Stimulated activated CD8-positive, alpha-beta memory T cell treated with anti-CD3 and anti-CD28 coated beads, Interleukin-7, amount 100 ng/mL, for 1 hour (primary cell): ENCODE measurements around the gene EFCAB5.
"Not testable (repeated sequence)": the region's sequence is repeated elsewhere in the genome, so short reads cannot be mapped to it uniquely, and the experiment has no call there.

Experiments used
- DNase-seq, 2 donors: peaks; one replicate each; pipeline ENCODE4 v3.0.0-alpha.2; 2020; ENCODE audit warnings: low read depth in 2 of 2

The EFCAB5 gene

DNA sequence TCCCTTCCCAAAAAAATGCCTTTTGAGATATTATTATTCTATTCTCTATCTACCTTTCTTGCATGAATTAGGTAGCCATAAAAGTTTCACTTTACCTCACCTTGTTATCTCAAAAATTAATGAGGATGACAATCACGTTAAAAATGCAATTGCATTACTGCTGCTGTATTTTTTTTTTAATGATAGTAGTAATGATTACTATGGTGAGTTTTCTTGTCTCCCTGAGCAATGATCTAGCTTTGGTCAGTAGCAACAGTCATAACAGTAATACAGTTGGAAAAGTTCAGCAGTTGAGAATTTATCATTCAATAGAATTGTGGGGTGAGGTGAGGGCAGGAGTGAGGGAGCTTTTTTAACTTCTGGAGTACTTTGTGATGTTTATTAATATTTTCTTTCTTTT is at the start of gene EFCAB5:
Gene EFCAB5, plus strand, starts transcription at position 301 of the 400 bp plus-strand sequence. CDS start 163 bp downstream, outside the sequence.
- no peak for DNase-seq

DNA sequence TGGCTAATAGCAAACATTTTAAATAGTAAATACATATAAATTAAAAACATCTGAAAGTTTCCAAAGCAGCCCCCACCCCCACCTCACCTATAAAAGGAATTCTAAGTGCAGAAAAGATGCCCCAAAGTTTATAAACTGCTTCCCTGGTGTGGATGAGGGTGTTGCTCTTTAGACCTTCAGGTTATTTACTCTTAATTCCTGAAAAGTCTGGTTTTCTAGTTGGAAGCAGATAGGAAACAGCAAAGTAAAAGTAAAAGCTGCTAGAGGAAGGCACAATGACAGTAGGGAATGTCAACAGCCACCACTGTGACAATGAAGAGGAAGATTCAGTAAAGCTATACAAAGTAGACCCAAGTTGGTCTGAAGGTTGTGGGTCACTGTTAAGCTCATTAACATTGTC is 49.2 kb upstream of the EFCAB5 start:
- no peak for DNase-seq

DNA sequence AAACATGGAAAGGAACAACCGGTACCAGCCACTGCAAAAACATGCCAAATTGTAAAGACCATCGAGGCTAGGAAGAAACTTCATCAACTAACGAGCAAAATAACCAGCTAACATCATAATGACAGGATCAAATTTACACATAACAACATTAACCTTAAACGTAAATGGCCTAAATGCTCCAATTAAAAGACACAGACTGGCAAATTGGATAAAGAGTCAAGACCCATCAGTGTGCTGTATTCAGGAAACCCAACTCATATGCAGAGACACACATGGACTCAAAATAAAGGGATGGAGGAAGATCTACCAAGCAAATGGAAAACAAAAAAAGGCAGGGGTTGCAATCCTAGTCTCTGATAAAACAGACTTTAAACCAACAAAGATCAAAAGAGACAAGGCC is 44.3 kb upstream of the EFCAB5 start:
- DNase-seq, result not testable (repeated sequence)

DNA sequence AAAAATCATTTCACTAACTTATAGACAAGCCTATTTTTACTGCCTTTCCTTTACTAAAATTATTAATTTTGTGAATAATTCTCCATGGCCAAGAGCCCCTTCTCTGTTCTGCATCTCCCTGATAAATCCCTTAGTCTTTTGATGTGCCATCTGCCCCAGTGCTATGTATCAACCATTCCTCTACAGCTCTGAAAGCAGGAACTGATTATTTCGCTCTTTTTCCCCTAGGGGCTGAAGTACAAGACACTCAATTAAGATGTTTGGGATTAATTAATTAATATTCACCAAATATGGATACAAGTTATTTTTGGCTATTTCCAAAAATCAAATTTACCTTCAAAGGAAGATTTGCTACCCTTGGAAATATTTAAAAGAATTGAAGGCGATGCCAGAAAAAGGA is 38.0 kb upstream of the EFCAB5 start:
- DNase-seq, result no peak

DNA sequence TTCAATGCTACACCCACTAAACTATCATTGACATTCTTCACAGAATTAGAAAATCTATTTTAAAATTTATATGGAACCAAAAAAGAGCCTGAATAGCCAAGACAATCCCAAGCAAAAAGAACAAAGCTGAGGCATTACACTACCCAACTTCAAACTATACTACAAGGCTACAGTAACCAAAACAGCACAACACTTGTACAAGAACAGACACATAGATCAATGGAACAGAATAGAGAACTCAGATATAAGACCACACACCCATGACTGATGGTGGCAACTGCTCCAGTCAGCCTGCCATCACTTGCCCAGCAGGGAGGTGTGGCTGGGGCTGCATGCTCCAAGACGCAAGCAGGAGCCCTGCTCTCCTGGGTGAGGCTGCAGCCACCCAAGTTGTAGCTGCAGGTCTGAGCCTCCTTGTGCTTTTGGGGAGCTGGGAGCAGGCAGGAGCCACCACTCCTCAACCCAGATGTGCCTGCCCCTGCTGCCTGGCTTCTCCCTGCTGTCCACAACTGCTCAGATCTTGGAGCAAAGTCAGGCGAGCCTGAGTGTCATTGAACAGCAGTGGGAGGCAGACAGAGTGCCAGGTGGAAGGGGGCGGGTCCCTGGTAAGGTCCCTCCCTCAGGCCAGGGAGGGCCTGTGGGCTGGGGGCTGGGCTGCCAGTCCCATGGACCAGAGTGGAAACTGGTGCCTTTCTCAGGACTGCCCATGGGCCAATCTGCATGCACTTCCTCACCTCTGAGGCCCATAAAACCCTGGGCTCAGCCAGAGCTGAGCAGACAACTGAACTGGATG is 36.2 kb upstream of the EFCAB5 start:
- no peak for DNase-seq

DNA sequence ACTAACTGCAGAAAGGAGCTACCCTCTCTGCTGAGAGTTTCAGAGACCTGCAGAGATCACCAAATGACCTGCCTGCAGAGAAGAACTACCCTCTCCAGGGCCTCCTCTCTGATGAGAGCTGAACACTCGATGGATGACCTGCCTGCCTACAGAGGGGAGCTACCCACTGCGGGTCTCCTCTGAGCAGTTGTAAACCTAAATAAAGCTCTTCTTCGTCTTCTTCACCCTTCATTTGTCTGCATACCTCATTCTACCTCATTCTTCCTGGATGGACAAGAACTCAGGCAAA is 35.6 kb upstream of the EFCAB5 start:
- DNase-seq, result no peak

DNA sequence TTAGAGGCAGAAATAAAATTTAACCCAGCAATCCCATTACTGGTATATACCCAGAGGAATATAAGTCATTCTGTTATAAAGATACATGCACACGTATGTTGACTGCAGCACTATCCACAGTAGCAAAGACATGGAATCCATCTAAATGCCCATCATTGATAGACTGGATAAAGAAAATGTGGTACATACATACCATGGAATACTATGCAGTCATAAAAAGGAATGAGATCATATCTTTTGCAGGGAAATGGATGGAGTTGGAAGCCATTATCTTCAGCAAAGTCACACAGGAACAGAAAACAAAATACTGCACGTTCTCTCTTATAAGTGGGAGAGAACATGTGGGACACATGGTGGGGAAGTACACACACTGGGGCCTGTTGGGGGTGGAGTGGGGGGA is 34.5 kb upstream of the EFCAB5 start:
- no peak for DNase-seq

DNA sequence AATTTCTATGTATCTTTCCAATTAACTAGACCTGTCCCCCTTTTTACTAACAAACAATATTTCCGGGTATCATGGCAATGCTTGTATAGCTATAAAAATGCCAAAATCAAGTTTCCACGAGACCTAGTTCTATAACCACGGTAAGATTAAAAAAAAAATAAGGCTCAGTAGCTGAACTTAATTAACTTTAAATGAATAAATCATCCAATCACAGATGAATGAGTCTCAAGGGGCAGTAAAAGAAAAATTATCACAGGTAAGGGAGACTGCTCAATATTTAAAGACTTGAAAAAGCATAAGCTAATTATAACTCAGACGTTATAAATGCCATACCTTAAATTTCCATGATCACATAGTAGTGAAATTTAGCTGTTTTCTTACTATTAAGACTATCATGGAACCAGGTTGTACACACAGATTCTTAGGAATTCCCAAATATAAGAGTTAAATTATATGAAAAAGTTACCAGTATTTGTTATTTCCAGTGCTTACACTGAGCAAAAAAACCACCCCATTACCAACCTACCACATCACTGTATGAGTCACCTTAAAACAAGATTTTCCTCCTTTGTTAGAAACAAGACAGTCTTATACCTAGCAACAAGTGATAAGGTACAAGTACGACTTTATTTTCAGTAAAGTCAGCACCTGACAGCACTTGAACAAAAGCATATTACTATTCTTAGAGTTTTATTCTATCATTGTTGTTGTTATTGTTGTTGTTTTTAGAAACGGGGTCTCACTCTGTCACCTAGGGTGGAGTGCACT is 32.0 kb upstream of the EFCAB5 start:
- DNase-seq, result no peak

DNA sequence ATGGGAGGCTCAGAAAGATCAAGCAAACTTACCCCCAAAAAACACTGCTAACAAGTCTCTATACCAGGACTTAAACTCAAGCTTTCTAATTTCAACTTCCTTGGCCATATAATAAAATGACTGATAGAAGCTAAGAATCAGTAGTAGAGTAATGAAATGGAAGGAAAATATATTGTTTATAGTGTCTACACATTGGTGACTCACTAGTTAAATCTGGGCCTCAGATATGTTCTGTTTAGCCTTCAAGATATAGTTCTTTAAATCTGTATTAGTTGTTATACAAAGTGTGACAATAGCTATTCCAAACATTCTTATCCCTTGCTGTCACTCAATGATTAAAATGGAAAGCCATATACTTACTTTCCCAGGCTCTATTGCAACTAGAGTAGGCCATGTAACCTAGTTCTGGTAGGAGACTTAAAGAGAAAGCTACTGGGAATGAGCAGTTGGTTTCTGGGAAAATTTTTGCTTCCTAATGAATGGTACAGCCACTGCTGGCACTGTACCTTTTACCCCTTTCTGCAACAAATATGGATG is 29.7 kb upstream of the EFCAB5 start:
- DNase-seq, result no peak

DNA sequence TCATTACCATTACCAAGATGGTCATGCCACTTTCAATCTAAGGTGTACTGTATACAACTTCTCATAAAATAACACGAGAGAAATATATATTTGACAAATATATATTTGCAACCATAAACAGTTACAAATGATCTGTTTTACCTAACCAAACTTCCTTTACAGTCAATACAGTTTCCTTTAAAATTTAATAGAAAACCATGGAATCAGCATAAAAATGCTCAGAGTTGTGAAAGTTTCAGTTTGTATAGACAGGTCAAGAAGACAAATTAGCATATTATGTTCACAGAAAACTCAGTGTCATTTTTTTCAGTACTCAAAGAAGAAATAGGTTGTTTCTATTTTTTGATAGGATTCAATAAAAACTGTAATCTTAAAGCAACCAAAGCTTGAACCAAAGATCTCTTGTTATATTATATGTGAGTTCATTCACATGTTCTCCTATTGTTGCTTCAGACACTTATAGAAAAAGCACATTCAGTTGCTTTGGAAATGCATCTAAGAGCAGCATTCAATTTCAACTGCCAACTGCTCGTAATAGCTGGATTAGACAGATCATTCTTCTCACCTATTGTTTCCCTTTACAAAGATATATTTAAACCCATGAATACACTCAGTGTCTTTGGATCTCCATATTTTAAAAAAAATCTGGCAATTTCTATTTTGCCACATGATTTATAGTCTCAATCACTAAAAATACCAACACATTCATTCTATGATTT is 26.5 kb upstream of the EFCAB5 start:
- no peak for DNase-seq

DNA sequence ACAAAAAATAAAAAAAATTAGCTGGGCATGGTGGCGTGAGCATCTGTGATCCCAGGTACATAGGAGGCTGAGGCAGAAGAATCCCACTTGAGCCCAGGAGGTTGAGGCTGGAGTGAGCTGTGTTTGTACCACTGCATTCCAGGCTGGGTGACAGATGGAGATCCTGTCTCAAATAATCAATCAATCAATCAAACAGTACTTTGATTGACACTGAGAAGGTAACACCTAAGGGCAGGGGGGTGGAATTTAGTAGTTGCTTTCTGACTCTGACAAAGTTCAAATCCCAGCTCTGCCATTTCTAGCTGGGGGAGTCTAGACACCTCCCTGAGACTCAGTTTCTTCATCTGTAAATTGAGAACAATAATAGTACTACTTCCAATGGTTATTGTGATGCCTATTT is 23.4 kb upstream of the EFCAB5 start:
- DNase-seq, result no peak

DNA sequence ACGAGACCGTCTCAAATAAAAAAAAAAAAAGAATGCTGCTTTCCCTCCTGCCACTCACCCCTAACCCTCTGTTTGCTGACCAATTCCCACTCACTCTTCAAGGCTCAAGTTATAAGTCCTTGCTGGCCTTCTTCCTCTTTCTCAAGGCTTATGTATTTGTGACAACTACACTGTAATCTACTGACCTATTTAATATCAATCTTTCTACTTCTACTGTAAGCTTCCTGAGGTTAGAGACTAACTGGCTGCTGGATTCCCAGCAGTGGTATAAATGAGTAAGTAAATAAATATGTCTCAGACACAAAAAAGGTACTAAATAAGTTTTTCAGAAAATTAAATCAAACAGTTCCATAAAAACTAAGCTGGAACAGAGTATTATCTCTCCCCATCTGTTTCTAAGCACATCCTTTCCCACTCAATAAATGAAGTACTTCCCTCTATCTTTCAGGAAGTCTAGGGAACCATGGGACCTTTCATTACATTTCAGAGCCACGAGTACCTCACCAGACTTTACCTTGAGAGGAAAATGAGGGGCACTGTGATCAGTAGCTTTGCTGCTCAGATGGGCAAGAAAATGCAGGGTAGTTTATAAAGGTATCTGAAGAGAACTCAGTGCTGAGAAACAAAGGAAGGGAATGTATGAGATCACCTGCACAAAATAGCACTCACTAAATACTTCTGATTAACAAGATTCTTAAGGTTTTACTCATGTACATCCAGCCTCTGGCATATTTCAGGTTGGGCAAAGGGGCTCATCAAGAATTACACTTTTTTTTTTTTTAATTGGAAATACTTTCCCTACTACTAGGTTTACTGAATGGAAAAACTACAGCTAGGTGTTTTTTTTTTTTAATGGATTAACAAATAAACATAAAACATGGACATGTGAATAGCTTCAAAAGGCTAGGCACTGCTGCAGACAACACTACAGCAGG is 22.2 kb upstream of the EFCAB5 start:
- DNase-seq, result no peak

DNA sequence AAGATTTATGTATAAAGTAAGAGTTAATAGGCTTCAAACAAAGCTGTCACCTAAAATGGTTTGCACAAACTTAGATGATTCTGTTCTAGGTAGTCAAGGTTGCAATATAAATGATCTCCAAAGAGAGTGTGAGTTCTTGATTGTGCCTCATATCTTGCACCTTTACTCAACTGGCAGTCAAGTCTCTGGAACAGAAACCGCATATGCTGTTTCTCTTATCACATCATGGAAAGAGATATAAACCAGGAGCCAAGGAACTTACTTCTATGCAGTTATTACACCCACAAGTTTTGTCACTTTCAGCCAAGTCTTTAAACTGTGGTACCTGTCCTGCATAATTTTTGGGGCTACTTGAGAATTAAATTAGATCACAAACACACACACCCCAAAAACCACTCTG is 16.6 kb upstream of the EFCAB5 start:
- DNase-seq, result no peak

DNA sequence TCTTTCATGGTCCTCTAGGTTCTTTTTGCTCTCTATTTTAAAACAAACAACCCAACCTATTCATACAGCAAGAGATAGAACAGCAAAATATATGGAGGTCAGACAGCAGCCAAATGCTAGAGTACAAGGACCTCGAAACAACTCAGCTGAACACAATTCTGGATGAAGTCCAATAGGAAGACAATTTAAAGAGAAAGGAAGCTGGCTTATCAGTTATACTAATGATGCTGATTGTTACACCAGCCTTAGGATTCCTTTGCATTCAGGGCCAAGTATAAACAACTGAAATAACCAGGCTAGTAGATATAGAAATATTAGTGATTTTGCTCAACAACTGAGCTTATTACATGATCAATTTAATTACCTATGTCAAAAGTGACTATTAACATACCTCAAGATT is 13.9 kb upstream of the EFCAB5 start:
- no peak for DNase-seq

DNA sequence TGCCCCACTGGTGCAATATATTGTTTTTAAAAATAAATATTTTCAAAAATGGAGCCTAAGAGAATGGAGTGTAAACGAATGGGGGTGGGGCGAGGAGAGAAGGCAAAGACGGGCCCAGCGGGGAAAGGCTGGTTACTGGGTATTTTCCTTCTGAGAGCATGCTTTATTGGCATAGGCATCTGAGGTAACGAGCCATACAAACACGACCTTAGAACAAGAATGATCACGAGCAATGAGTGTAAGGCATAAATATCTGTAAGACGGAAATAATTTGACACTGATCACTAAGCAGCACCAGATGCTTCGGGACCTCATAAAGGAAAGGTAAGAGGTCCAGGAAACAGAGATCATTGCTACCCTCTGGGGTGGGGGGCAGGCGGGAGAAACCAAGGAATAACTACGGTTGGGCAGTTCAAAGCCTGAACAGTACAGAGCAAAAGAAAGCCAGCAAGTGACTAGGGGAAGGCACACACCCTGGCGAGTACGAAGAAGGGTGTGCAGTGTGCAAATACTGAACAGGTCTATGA is 12.4 kb upstream of the EFCAB5 start:
- no peak for DNase-seq

DNA sequence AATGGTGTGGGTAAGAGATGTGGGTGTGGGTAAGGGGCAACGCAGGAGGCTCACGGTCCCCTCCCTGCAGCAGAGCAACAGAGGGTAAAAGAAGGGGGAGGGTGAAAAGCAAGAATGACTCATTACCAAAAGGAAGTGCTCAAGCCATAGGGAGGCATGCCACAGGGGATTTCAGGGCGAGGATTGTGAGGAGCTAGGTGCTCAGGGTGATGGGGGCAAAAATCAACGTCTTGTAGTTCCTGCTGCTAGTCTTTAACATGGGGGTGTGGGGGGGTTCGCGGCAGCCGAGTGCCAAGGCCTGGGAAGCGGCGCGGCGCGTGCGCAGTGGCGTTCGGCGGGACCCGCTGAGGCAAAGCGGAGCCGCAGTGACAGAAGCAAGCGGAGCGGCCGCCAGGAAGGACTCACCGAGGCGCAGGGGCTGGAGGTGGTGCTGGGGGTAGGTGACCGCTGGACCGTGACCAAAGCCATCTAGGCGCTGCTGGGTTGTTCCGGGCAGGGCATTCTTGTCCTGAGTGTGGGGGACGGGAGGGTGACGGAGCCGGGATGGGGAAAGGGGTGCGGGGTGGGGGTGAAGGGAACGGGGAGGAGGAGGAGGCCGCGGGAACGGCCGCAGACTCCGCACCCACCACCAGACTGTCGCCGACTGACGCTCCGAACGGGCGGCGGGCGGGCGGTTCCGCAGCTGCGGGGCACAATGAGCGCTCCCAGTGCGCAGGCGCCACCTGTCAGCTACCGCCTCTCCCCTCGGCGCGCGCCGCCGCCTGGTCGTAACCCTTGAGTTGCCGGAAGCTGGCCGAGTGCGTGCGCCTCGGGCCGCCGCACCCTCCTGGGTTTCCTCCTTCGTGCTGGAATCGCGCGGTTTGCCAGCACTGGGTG is 11.7 kb upstream of the EFCAB5 start, which contains the start of gene SSH2:
Gene SSH2, minus strand, starts transcription at position 696 of the 876 bp plus-strand sequence. Its CDS starts 228 bp downstream, at position 468.
- DNase-seq, result peak; percentile 67 to 73

DNA sequence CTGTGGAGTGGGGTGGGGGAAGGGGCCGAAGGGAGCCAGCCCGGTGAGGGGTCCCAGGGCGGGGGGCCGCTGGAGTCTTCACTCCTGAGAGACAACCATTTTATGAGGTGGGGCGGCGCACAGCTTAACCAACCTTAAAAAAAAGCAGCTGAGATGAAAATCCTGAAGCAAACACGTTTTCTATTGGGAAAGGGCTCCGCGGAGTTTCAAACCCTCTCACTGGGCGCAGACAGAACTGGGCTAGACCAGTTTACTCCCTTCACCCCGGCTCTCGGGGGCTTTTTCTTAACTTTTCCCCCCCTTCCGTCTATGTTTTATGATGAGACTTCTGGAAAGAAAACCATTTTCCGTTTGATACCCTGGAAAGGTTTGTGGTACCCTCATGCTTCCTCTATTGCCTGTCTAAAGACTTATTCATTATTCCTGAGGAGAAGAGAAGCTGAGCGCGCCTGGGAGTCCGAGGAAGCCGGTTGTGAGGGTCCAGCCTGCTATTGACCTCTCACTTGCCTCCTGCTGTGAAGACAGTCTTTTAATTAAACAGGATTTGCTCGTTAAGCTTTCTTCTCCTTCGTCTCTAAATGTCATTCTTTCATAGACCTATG is 10.9 kb upstream of the EFCAB5 start:
- DNase-seq, result no peak

DNA sequence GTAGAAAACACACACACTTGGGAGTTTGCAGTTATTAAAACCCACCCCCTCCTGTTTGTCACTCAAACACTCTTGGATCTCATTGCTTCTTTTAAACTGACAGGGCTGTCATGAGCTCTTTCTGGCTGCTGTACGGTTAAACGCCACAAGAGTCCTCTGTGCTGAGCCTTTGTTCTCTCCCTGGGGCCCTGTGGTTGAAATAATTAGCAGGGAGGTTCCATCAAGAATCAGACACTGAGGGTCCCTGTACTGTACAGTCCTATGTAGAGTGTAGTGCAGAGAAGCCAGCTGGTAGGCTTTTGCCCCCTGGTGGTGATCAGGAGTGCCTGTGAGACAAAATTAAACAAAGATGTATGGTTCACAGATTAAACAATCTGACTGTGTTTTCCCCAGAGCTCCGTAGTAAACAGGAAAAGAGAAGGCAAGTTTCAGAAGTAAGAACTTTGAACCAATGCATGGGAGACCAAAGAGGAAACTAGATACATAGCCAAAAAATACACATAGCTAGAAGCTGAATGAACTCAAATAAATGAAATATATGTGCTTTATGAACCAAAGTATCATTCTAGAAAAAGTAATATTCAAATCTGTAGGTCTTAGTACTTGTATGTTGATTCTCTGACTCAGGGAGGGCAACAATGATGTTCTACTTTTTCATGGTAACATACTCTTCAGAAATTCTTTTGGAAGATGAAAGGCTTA is 10.1 kb upstream of the EFCAB5 start:
- DNase-seq, result peak; percentile 37 to 39

DNA sequence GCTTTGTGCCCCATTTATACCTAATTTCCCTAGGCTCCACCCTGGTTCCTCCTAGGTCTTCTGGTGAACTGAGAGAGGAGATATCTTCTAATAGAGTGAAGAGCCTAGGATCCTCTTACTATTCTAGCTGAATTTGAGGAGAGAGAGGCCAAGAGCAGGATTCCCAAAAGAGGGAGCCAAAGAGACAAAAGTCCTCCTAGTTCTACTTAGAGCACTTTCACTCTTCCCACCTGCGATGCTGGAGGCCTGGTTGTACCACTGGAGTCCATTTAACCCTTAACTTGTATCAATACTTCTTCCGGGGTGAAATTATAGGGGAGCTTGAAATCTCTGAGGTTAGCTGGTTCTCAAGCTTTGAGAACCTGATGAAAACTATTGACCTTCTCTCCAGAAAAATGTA is 8.1 kb upstream of the EFCAB5 start:
- no peak for DNase-seq
